ENCODE data around the gene SLC35F3.
"Not testable (repeated sequence)": the region's sequence is repeated elsewhere in the genome, so short reads cannot be mapped to it uniquely, and the experiment has no call there.

SLC35F3 gene

DNA sequence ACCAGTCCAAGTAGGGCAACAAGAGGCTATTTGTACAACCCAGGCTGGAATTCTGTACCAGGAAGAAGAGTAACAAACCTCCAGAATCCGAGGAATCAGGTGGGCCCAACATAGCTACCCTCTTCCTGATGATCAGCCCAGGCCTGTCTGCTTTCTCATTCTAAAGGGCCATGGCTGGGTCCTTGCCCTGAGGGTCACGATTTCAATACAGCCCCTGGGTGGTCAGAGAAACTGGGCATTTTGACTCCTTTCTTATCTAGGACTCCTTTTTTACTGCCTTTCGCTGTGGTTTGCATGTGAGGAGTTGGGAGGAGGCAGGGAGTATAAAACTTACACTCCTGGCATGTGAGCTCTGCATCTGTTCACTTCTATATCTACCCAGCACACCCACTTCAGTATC, 303.9 kb downstream of the SLC35F3 start:
- H3K27ac ChIP-seq, result no peak overlapping the region
- no peak for TF ChIP-seq CTCF (conservative IDR thresholded peaks at IDR 0.05)

GRCh38 chr1:234208791-234209190, 304.3 kb downstream of the SLC35F3 start:
- no peak for TF ChIP-seq CTCF (conservative IDR thresholded peaks at IDR 0.05)
- H3K27ac ChIP-seq, result no peak overlapping the region

DNA sequence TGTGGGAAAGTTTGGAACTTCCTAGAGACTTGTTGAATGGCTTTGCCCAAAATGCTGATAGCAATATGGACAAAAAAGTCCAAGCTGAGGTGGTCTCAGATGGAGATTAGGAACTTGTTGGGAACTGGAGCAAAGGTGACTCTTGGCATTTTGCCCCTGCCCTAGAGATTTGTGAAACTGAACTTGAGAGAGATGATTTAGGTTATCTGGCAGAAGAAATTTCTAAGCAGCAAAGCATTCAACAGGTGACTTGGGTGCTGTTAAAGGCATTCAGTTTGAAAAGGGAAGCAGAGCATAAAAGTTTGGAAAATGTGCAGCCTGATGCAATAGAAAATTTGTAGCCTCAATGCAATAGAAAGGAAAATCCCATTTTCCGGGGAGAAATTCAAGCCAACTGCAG, 306.0 kb downstream of the SLC35F3 start:
- H3K27ac ChIP-seq, result not testable (repeated sequence)

DNA sequence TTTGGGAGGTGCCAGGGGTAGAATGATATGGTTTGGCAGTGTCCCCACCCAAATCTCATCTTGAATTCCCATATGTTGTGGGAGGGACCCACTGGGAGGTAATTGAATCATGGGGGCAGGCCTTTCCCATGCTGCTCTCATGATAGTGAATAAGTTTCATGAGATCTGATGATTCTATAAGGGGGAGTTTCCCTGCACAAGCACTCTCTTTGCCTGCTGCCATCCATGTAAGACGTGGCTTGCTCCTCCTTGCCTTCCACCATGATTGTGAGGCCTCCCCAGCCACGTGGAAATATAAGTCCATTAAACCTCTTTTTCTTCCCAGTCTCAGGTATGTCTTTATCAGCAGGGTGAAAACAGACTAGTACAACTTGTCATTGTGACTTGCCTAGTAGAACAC, 307.4 kb downstream of the SLC35F3 start:
- not testable (repeated sequence) for H3K27ac ChIP-seq

DNA sequence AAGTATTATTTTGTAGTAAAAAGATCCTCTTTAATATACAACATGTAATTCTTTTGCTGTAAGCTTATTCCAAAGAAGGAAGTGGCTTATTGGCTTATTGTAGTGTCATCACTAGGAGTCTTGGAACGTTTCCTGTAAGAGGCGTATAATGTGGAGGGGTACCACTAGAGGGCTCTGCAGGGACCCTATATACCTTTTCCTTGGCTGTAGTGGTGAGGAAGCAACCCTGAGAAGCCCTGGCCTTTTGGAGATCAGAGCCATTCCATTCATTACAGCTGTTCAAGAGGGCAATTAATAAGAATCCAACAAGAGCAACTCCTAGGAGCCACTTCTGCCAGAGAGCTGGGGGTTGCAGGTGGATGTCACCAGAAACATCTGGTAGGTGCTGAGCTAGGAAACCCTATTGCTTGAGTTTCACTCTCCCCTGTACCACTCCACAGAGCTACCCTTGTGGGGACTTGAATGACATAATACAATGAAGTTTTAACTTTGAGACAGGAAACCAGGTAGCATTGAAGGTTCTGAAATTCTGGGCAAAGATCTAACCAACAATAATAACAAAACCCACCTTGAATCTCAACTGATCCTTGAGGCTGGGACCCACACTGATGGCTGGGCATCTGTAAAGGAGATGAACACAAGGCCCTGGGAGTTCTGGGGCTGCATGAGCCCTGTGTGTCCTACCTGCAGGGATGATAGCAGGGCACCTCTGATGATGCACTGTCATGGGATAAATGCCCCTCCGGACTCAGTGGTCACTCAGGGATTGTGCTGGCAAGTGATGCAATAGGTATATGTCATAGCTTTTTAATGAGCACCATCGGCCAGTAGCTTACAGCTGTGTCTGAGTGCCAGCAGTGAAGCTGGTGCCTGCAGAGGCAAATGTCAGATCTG, 308.5 kb downstream of the SLC35F3 start:
- TF ChIP-seq CTCF (conservative IDR thresholded peaks at IDR 0.05), result peak; percentile 68

DNA sequence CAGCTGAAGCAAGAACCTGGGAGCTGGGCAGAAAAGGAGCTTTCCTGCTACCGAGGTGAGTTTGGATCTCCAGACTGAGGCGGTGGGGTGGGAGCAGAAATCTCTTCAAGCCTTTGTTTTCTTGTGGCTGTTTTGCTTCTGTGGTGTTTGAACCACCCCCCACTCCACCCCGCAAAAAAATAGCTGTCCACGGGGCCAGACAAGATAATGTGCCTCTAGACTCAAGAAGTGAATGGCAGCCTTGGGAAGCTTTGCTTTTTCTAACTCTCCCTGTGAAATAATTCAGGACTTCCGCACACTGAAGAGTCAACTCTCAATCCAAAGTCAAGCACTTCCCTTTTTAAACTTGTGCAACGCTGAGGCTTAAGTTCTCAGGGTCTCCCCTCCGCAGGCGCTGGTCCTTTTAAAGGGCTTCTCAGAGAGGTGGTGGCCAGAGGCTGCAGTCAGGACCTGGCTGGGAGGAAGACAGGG, 309.2 kb downstream of the SLC35F3 start:
- peak overlapping the region; percentile 77 for H3K27ac ChIP-seq
- TF ChIP-seq CTCF (conservative IDR thresholded peaks at IDR 0.05), result no peak

More for the DNA sequence above, 308.5 kb downstream of the SLC35F3 start:
- peak overlapping the region; percentile 77 for H3K27ac ChIP-seq

- peak overlapping the region; percentile 77 for H3K27ac ChIP-seq
- peak; percentile 14; the same call in 1 of the 2 replicates for TF ChIP-seq CTCF (conservative IDR thresholded peaks at IDR 0.05)
Measured at GRCh38 chr1:234214129-234214910, 309.8 kb downstream of the SLC35F3 start.

Data from VCaP (cell line).